Measurements from ENCODE around the gene CSPG4. TPM values are rescaled to one million over a fixed set of nuclear protein-coding genes. Genes with fewer than 3 reads are reported as not detected.
"Not testable (repeated sequence)": the region's sequence is repeated elsewhere in the genome, so short reads cannot be mapped to it uniquely, and the experiment has no call there.

The CSPG4 gene
- total RNA-seq, 1 donor from 2014 or later = 0.79 TPM

DNA sequence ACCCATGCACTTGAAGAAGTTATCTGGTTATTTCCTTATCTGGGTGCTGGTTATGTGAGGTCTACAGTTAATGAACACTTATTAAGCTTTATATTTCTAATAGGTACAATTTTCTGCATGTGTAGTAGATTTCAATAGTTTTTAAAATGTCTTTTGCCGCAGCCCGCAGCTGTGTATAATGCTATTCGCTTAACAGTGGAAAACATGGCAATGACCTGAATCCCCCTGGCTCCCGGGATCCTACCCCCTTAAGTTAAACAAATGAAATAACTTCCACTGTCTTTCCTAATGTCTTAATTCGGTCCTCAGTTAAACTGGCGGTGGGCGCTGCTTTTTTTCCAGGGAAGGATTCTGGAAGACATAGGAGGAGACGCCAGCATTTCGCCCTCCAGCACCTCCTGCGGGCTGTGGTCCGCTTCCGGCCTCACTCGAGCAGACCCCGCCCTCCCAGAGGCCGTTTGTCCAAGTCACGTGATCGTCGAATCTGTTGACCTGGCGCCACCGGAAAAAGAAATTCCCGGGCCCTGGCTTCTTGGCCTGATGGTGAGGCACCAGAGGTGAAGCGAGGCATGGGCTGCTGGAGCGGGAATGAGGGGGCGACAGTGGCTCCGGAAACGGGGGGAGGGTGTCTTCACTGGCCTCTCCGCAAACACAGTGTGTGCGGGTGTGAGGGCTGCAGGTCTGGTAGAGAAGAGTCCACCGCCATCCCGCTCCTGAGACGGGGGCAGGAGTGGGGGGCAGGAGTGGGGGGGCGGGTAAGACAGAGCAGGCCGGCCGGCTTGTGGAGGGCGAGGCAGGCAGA lies 45.6 kb upstream of the CSPG4 start:
- no peak for FAIRE-seq
- no peaks in the 10 kb centered on the region for H3K36me3 ChIP-seq (ENCODE audit: control insufficient read depth, insufficient read depth, low read length)
- TF ChIP-seq, protein P1, sequence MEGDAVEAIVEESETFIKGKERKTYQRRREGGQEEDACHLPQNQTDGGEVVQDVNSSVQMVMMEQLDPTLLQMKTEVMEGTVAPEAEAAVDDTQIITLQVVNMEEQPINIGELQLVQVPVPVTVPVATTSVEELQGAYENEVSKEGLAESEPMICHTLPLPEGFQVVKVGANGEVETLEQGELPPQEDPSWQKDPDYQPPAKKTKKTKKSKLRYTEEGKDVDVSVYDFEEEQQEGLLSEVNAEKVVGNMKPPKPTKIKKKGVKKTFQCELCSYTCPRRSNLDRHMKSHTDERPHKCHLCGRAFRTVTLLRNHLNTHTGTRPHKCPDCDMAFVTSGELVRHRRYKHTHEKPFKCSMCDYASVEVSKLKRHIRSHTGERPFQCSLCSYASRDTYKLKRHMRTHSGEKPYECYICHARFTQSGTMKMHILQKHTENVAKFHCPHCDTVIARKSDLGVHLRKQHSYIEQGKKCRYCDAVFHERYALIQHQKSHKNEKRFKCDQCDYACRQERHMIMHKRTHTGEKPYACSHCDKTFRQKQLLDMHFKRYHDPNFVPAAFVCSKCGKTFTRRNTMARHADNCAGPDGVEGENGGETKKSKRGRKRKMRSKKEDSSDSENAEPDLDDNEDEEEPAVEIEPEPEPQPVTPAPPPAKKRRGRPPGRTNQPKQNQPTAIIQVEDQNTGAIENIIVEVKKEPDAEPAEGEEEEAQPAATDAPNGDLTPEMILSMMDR (IDR thresholded peaks at IDR 0.05; ENCODE audit: insufficient read depth, low read length, severe bottlenecking) = peak; percentile 29
- H3K4me3 ChIP-seq (ENCODE audit: low read depth, low read length) = peak overlapping the region; percentile 52
- no peaks in the 10 kb centered on the region for H3K27me3 ChIP-seq (ENCODE audit: control insufficient read depth, insufficient read depth, low read length)
- DNase-seq (ENCODE audit: low read depth) = peak; percentile 69

DNA sequence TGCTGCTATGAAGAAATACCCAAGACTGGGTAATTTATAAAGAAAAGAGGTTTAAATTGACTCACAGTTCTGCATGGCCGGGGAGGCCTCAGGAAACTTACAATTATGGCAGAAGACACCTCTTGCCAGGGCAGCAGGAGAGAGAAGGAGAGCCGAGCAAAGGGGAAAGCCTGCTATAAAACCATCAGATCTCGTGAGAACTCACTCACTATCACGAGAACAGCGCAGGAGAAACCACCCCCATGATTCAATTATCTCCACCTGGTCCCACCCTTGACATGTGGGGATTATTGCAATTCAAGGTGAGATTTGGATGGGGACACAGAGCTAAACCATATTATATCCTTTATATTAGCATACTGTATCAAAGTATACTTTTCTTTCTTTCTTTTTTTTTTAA lies 42.2 kb upstream of the CSPG4 start:
- not testable (repeated sequence) for H3K4me3 ChIP-seq (ENCODE audit: low read depth, low read length); H3K36me3 ChIP-seq (ENCODE audit: control insufficient read depth, insufficient read depth, low read length); DNase-seq (ENCODE audit: low read depth); FAIRE-seq; H3K27me3 ChIP-seq (ENCODE audit: control insufficient read depth, insufficient read depth, low read length)

DNA sequence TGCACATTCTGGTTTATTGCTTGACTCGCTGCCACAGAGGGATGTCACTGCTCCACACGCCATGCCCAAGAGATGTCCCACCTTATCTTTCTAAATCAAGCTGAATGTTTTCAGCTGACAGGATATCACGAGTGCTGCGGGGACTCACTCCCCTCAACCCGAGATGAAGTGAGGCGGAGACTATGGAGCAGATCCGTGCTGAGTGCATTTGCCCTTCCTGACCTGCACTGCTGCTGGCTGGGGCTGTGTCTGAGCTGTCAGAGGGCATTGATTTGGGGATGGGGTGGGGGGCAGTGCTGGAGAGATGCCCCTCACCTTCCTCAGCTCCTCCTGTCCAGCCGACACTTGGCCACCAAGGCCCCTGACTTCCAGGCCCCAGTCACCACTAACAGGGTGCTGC lies 40.5 kb upstream of the CSPG4 start:
- FAIRE-seq = no peak
- no peaks in the 10 kb centered on the region for H3K36me3 ChIP-seq (ENCODE audit: control insufficient read depth, insufficient read depth, low read length)
- DNase-seq (ENCODE audit: low read depth) = no peak
- H3K4me3 ChIP-seq (ENCODE audit: low read depth, low read length) = no peak overlapping the region
- H3K27me3 ChIP-seq (ENCODE audit: control insufficient read depth, insufficient read depth, low read length) = no peaks in the 10 kb centered on the region
- TF ChIP-seq, protein P1 (IDR thresholded peaks at IDR 0.05; ENCODE audit: insufficient read depth, low read length, severe bottlenecking) = no peak

DNA sequence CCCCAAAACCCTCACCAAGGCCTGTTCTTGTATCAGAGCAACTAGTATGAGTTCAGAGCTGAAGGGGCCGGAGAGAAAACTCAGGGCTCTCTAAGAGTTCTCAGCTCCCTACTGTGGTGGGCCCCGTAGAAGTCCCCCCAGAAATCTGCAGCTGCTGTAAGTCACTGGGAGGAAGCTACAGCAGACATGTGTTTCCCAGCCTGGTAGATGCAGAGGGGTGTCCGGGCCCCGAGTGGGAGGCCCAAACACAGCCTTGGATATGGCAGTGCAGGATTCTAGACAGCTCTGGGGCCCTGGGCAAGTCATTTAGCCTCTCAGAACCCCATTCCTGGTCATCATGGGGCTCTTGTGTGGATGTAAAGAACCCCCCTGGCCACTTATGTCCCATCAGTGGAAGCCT lies 39.2 kb upstream of the CSPG4 start:
- no peak overlapping the region for H3K4me3 ChIP-seq (ENCODE audit: low read depth, low read length)
- FAIRE-seq (no peak), DNase-seq (ENCODE audit: low read depth) (no peak)
- H3K27me3 ChIP-seq (ENCODE audit: control insufficient read depth, insufficient read depth, low read length) = no peaks in the 10 kb centered on the region
- TF ChIP-seq, protein P1 (IDR thresholded peaks at IDR 0.05; ENCODE audit: insufficient read depth, low read length, severe bottlenecking) = no peak
- no peaks in the 10 kb centered on the region for H3K36me3 ChIP-seq (ENCODE audit: control insufficient read depth, insufficient read depth, low read length)

DNA sequence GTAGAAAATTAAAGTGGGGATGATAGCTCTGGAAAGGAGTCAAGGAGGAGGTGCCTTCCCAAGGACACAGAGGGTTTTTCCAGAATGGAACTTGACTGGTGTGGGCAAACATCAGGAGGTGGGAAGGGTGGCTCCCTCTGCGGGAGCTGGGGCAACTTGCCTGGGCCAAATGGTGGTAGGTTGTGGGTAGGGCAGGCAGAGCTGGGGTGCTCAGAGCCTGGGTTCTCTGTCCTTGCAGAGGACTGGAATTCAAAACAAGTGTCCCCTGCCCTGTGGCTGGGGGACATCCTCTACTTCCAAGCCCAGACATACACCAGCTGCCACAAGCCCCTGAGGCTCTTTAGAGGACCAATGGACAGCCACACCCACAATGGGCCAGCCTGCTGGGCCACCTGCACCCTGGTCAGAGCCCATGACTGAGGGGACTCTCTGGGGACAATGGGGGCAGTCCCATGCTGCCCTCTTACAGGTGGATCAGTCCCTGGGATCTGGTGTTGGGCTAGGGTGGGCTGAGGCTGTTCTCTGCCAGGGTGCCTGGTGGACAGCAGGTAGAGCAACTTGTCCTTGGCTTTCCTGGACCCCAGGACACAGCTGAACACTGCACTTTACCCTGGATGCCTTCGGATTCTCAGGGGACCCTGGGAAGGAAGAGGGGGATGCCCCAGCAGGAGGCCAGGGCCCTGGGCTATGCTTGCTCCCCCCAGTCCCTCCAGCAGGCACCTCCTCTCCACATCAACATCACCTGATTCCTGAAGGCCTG lies 38.6 kb upstream of the CSPG4 start:
- DNase-seq (ENCODE audit: low read depth) (no peak), FAIRE-seq (no peak)
- Histone ChIP-seq H3K4me3 (ENCODE audit: low read depth, low read length) (no peak overlapping the region), H3K36me3 (ENCODE audit: control insufficient read depth, insufficient read depth, low read length) (no peaks in the 10 kb centered on the region), H3K27me3 (ENCODE audit: control insufficient read depth, insufficient read depth, low read length) (no peaks in the 10 kb centered on the region)
- TF ChIP-seq, protein P1 (IDR thresholded peaks at IDR 0.05; ENCODE audit: insufficient read depth, low read length, severe bottlenecking) = no peak

DNA sequence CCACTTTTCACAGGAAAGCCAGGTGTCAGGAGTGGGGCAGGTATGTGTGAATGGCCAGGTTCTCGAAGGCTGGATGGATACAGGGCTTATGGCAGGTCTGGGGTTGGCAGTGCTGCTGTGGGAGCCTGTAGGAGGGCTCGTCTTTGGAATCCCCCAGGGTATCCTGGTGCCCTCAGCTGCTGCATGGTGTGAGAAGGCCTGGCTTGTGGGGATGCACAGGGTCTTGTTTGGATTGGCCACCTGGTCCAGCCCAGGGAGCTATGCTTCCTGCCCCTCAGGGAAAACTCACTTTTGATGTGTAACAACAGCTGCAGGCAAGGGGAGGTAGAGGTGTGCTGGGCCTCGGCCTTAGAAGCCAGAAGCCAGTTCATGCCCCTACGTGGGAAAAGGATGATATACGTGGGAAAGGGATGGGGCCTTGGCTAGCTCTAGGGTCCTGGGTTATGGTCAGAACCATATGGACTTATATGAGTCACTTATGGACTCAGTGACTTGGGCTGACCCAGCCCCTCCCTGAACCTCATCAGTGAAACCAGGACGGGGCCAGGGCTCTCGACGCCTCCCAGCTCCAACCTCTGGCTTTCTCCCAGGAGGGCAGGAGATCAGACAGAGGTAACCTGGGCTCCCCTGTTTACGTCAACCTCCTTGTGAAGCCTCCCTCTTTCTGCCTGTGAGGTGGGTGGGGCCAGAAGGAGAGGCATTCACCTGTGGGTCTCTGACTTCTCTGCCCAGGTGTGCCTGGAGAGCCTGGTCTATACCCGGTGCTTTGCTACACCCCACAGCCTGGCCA lies 37.8 kb upstream of the CSPG4 start:
- TF ChIP-seq, protein P1 (IDR thresholded peaks at IDR 0.05; ENCODE audit: insufficient read depth, low read length, severe bottlenecking) = no peak
- Histone ChIP-seq H3K4me3 (ENCODE audit: low read depth, low read length) (no peak overlapping the region), H3K27me3 (ENCODE audit: control insufficient read depth, insufficient read depth, low read length) (no peaks in the 10 kb centered on the region), H3K36me3 (ENCODE audit: control insufficient read depth, insufficient read depth, low read length) (no peaks in the 10 kb centered on the region)
- FAIRE-seq (no peak), DNase-seq (ENCODE audit: low read depth) (no peak)

Measured in bronchial epithelial cell (primary cell).